GM23338 (cell line): ENCODE measurements around the gene F7. TPM values are rescaled to one million over a fixed set of nuclear protein-coding genes. Genes with fewer than 3 reads are reported as not detected.

ENCODE experiments used
- ATAC-seq: fragments of 200-7000 bp; cut with Tn5 transposase; 3 replicates; pipeline ENCODE4 v1.9.1; 2020
- DNase-seq: peaks from one replicate; pipeline ENCODE4 v3.0.0-alpha.2; 2015; ENCODE audit warnings: low spot score
- H2AFZ ChIP-seq: fragments of 200-600 bp; sonication (generic); 2 replicates; pipeline ENCODE4 v1.8.0; 2016; ENCODE audit warnings: antibody characterized with exemption, mild to moderate bottlenecking, moderate library complexity
- H3F3A ChIP-seq: fragments of 200-600 bp; sonication (generic); replicated peaks from 2 replicates; pipeline ENCODE4 v1.8.0; 2017; ENCODE audit warnings: antibody characterized with exemption, mixed run types, low read depth
- H3K27ac ChIP-seq: fragments of 200-600 bp; sonication (generic); 2 replicates; pipeline ENCODE4 v1.6.1; 2016; ENCODE audit warnings: low read depth
- H3K27me3 ChIP-seq: fragments of 200-600 bp; sonication (generic); 2 replicates; pipeline ENCODE4 v1.8.0; 2016; ENCODE audit warnings: mild to moderate bottlenecking, mixed run types, moderate library complexity; ENCODE audit not compliant: insufficient read depth
- H3K36me3 ChIP-seq: fragments of 200-600 bp; sonication (generic); 2 replicates; pipeline ENCODE4 v1.8.0; 2016; ENCODE audit warnings: mild to moderate bottlenecking; ENCODE audit not compliant: insufficient read depth
- H3K4me1 ChIP-seq: fragments of 200-600 bp; sonication (generic); 2 replicates; pipeline ENCODE4 v1.8.0; 2016; ENCODE audit warnings: mild to moderate bottlenecking, moderate library complexity; ENCODE audit not compliant: insufficient read depth
- H3K4me2 ChIP-seq: fragments of 200-600 bp; sonication (generic); 2 replicates; pipeline ENCODE4 v1.7.1; 2017; ENCODE audit warnings: mixed run types
- H3K4me3 ChIP-seq: fragments of 200-600 bp; sonication (generic); 2 replicates; pipeline ENCODE4 v1.6.1; 2016; ENCODE audit warnings: mixed run types
- H3K79me2 ChIP-seq: fragments of 200-600 bp; sonication (generic); replicated peaks from 2 replicates; pipeline ENCODE4 v1.8.0; 2017; ENCODE audit warnings: mild to moderate bottlenecking; ENCODE audit not compliant: insufficient read depth
- H3K9me2 ChIP-seq: fragments of 200-600 bp; sonication (generic); 2 replicates; pipeline ENCODE4 v1.8.0; 2017; ENCODE audit not compliant: insufficient read depth
- H4K20me1 ChIP-seq: fragments of 200-600 bp; sonication (generic); replicated peaks from 2 replicates; pipeline ENCODE4 v1.8.0; 2017; ENCODE audit warnings: mild to moderate bottlenecking; ENCODE audit not compliant: insufficient read depth
- H3K27ac Mint-ChIP-seq: 2 replicates; pipeline ENCODE4 v1.8.0; 2020; ENCODE audit warnings: inconsistent platforms, mild to moderate bottlenecking, moderate library complexity, mixed read lengths
- H3K27me3 Mint-ChIP-seq: 3 replicates; pipeline ENCODE4 v1.8.0; 2022; ENCODE audit warnings: low read depth, mild to moderate bottlenecking, moderate library complexity, mixed read lengths, inconsistent platforms; ENCODE audit not compliant: insufficient read depth, poor library complexity
- H3K36me3 Mint-ChIP-seq: 3 replicates; pipeline ENCODE4 v1.8.0; 2021; ENCODE audit warnings: low read depth, mild to moderate bottlenecking, inconsistent platforms, moderate library complexity, mixed read lengths
- H3K4me1 Mint-ChIP-seq: 3 replicates; pipeline ENCODE4 v1.8.0; 2020; ENCODE audit warnings: mild to moderate bottlenecking, inconsistent platforms, mixed read lengths
- H3K4me3 Mint-ChIP-seq: 3 replicates; pipeline ENCODE4 v1.8.0; 2021; ENCODE audit warnings: moderate library complexity, mild to moderate bottlenecking, inconsistent platforms, mixed read lengths
- H3K9me3 Mint-ChIP-seq: 3 replicates; pipeline ENCODE4 v1.8.0; 2020; ENCODE audit warnings: moderate library complexity, mild to moderate bottlenecking, inconsistent platforms, mixed read lengths
- CREB1 ChIP-seq: fragments of 250-450 bp; sonication (Bioruptor Pico); IDR thresholded peaks from 2 replicates; pipeline ENCODE4 v1.5.0; 2020; ENCODE audit warnings: low read depth, mild to moderate bottlenecking, moderate library complexity
- CTCF ChIP-seq, 2 experiments: fragments of 200-600 bp in 1 of 2; sonication (generic) in 1 of 2; conservative IDR thresholded peaks; 2 replicates each; pipeline versions ENCODE4 v1.5.1 to v1.6.1; 2016 to 2017; ENCODE audit warnings: antibody characterized with exemption in 2 of 2, low read depth in 2 of 2, mild to moderate bottlenecking in 2 of 2, moderate library complexity in 1 of 2
- ETS1 ChIP-seq: IDR thresholded peaks from 2 replicates; pipeline ENCODE4 v1.6.1; 2016; ENCODE audit warnings: antibody characterized with exemption
- EZH2 ChIP-seq: fragments of 200-600 bp; sonication (generic); IDR thresholded peaks from one replicate; pipeline ENCODE4 v1.8.0; 2017; ENCODE audit warnings: antibody characterized with exemption, mild to moderate bottlenecking, low read depth; ENCODE audit not compliant: unreplicated experiment
- EZH2phosphoT487 ChIP-seq: fragments of 200-600 bp; sonication (generic); IDR thresholded peaks from one replicate; pipeline ENCODE4 v1.8.1; 2018; ENCODE audit warnings: antibody characterized with exemption; ENCODE audit not compliant: unreplicated experiment
- JUNB ChIP-seq: IDR thresholded peaks from one replicate; pipeline ENCODE4 v1.6.1; 2016; ENCODE audit warnings: antibody characterized with exemption; ENCODE audit not compliant: unreplicated experiment
- NANOG ChIP-seq: IDR thresholded peaks from 2 replicates; pipeline ENCODE4 v1.6.1; 2016; ENCODE audit warnings: antibody characterized with exemption, borderline replicate concordance
- POLR2AphosphoS5 ChIP-seq: IDR thresholded peaks from 2 replicates; pipeline ENCODE4 v1.6.1; 2016; ENCODE audit warnings: antibody characterized with exemption, low read depth
- REST ChIP-seq: IDR thresholded peaks from one replicate; pipeline ENCODE4 v1.6.1; 2018; ENCODE audit warnings: antibody characterized with exemption; ENCODE audit not compliant: unreplicated experiment
- STAT1 ChIP-seq: IDR thresholded peaks from one replicate; pipeline ENCODE4 v1.6.1; 2016; ENCODE audit warnings: antibody characterized with exemption; ENCODE audit not compliant: unreplicated experiment
- ZNF114 ChIP-seq: fragments of 250-450 bp; sonication (Bioruptor Pico); IDR thresholded peaks from 2 replicates; pipeline ENCODE4 v1.5.0; 2020; ENCODE audit warnings: mild to moderate bottlenecking, moderate library complexity
- ZNF331 ChIP-seq: fragments of 250-450 bp; sonication (Bioruptor Pico); IDR thresholded peaks from 2 replicates; pipeline ENCODE4 v1.5.0; 2020; ENCODE audit warnings: low read depth, mild to moderate bottlenecking, moderate library complexity
- ZNF462 ChIP-seq: fragments of 250-450 bp; sonication (Bioruptor Pico); IDR thresholded peaks from 2 replicates; pipeline ENCODE4 v1.5.0; 2020; ENCODE audit warnings: mild to moderate bottlenecking, moderate library complexity
- polyA plus RNA-seq: library from polyadenylated mRNA; unstranded; fragments of >200 nt; fragmentation: Nextera tagmentation; extraction: Ambion mirVana; gene quantifications from 2 replicates; pipeline ENCODE4 v1.2.1, GENCODE V29; 2016
- total RNA-seq: library from RNA; depleted of rRNA; stranded (reverse); fragments of >200 nt; shearing (Covaris generic); gene quantifications from 2 replicates; pipeline ENCODE4 v1.2.3, GENCODE V29; 2014

Gene F7
- total and polyA plus RNA-seq, 2 experiments from 2014 or later, result 0.16 to 0.24 TPM

GRCh38 chr13:113119822-113120189, 14.2 kb downstream of the F7 start:
- Mint-ChIP-seq H3K27ac (no peak overlapping the region), H3K4me1 (peaks cover 11% of the 10 kb centered on the region), H3K4me3 (no peak overlapping the region), H3K27me3 (peaks cover 15% of the 10 kb centered on the region), H3K36me3 (no peaks in the 10 kb centered on the region; the same call in 2 of the 3 replicates), H3K9me3 (no peaks in the 10 kb centered on the region)
- TF ChIP-seq REST, result no peak
- no peak for TF ChIP-seq ZNF462 (CRISPR knock-in tag)
- no peak for TF ChIP-seq POLR2AphosphoS5
- no peak for TF ChIP-seq CREB1 (CRISPR knock-in tag)
- no peak for TF ChIP-seq CTCF (conservative IDR thresholded peaks at IDR 0.05; ENCODE audit: low read depth in 2 of 2)
- no peak for TF ChIP-seq ZNF114
- TF ChIP-seq NANOG, result no peak
- TF ChIP-seq EZH2, result no peak
- no peak for TF ChIP-seq JUNB
- no peak for TF ChIP-seq ZNF331 (CRISPR knock-in tag)
- TF ChIP-seq STAT1, result no peak
- TF ChIP-seq ETS1, result no peak
- no peak for TF ChIP-seq EZH2phosphoT487
- no peak for DNase-seq
- Histone ChIP-seq H3K79me2 (no peaks in the 10 kb centered on the region), H3K27ac (no peak overlapping the region), H3K4me2 (no peak overlapping the region), H3K4me3 (no peak overlapping the region), H3K36me3 (no peaks in the 10 kb centered on the region), H2AFZ (no peak overlapping the region), H3K4me1 (no peaks in the 10 kb centered on the region), H4K20me1 (no peaks in the 10 kb centered on the region), H3K9me2 (no peaks in the 10 kb centered on the region), H3F3A (no peaks in the 10 kb centered on the region), H3K27me3 (no peaks in the 10 kb centered on the region)
- ATAC-seq, result no peak
